Spleen (tissue), 11 donors: Measurements from ENCODE around the gene HOXA5. TPM values are rescaled to one million over a fixed set of nuclear protein-coding genes. Genes with fewer than 3 reads are reported as not detected.
A peak's percentile ranks its signal among the peaks of the same experiment; 100 is the strongest.

Experiments used
- DNase-seq: peaks from one replicate; pipeline ENCODE4 v3.0.0-alpha.2; 2020
- H3K27ac ChIP-seq, 8 donors: fragments of 200-600 bp; sonication (generic) in 7 of 8; 1 replicate in 4 of 8; 2 replicates in 4 of 8; pipeline versions ENCODE4 v1.5.0 to v1.8.0; 2016 to 2021; ENCODE audit warnings: inconsistent platforms in 4 of 8, mild to moderate bottlenecking in 4 of 8, moderate library complexity in 1 of 8
- H3K27me3 ChIP-seq, 7 donors: fragments of 200-600 bp; sonication (generic) in 6 of 7; replicated peaks in 1 of 7; 1 replicate in 4 of 7; 2 replicates in 3 of 7; pipeline versions ENCODE4 v1.5.0 to v1.8.0; 2016 to 2021; ENCODE audit warnings: inconsistent platforms in 3 of 7, mild to moderate bottlenecking in 1 of 7
- H3K36me3 ChIP-seq, 6 donors: fragments of 200-600 bp; sonication (generic) in 5 of 6; 1 replicate in 4 of 6; 2 replicates in 2 of 6; pipeline versions ENCODE4 v1.5.0 to v1.8.0; 2016 to 2021; ENCODE audit warnings: inconsistent platforms in 2 of 6
- H3K4me1 ChIP-seq, 6 donors: fragments of 200-600 bp; sonication (generic) in 5 of 6; 1 replicate in 3 of 6; 2 replicates in 3 of 6; pipeline versions ENCODE4 v1.5.0 to v1.8.0; 2016 to 2021; ENCODE audit warnings: inconsistent platforms in 3 of 6
- H3K4me3 ChIP-seq, 8 donors: fragments of 200-600 bp; sonication (generic) in 7 of 8; 1 replicate in 4 of 8; 2 replicates in 4 of 8; pipeline versions ENCODE4 v1.5.0 to v1.8.0; 2016 to 2021; ENCODE audit warnings: inconsistent platforms in 4 of 8, mild to moderate bottlenecking in 4 of 8, moderate library complexity in 2 of 8
- H3K9me3 ChIP-seq, 8 donors: fragments of 200-600 bp; sonication (generic) in 7 of 8; 1 replicate in 4 of 8; 2 replicates in 4 of 8; pipeline versions ENCODE4 v1.5.0 to v1.8.0; 2016 to 2021; ENCODE audit warnings: inconsistent platforms in 4 of 8
- CTCF ChIP-seq, 11 experiments: fragments of 200-600 bp in 7 of 11; fragments of 450-650 bp in 4 of 11; sonication (generic) in 4 of 11; IDR thresholded peaks in 8 of 11; conservative IDR thresholded peaks in 3 of 11; 1 replicate in 7 of 11; 2 replicates in 4 of 11; pipeline versions ENCODE4 v1.4.0 to v1.8.0; 2016 to 2021; ENCODE audit warnings: antibody characterized with exemption in 11 of 11, inconsistent platforms in 4 of 11, mild to moderate bottlenecking in 1 of 11
- POLR2A ChIP-seq, 3 donors: fragments of 450-650 bp; IDR thresholded peaks; one replicate each; pipeline ENCODE4 v1.5.1; 2017; ENCODE audit warnings: antibody characterized with exemption in 3 of 3, mild to moderate bottlenecking in 1 of 3
- POLR2AphosphoS5 ChIP-seq, 3 donors: sonication (generic); formaldehyde crosslinking; IDR thresholded peaks; one replicate each; pipeline ENCODE4 v1.5.1; 2017; ENCODE audit warnings: antibody characterized with exemption in 3 of 3
- WGBS, 5 donors: extraction: QIAGEN DNeasy Blood & Tissue Kit in 3 of 5; methylation state at CpG; one replicate each; pipeline versions ENCODE4 v1.1.5 to v1.1.7; 2013 to 2018; 5-methylcytosine and 5-hydroxymethylcytosine counted together
- intact Hi-C: fragments of 100-400 bp; cut with DNase I; formaldehyde crosslinking; loops from one replicate; pipeline ENCODE4 v1.15.0; 2023; ENCODE audit warnings: low total_unique reads
- polyA plus RNA-seq, 3 donors: library from polyadenylated mRNA; stranded (reverse); fragments of 200-250 nt; gene quantifications; one replicate each; pipeline ENCODE4 v1.2.1, GENCODE V29; 2013
- total RNA-seq, 7 donors: library from RNA; depleted of rRNA in 3 of 7; stranded (reverse); fragments of >200 nt in 3 of 7; fragmentation: NEBNext Ultra II Directional in 4 of 7; extraction: Animal tissue kit (Norgen Biotek cat#: 25700) in 4 of 7; gene quantifications; one replicate each; pipeline versions ENCODE4 v1.1.0 to v1.2.1, GENCODE V29; 2016 to 2021
- donor health status: healthy with polysubstance abuse.
- donor health status: DM: no; HTN: no; CAD: no; lungs with moderate emphysema.
- donor health status: DM: no; HTN: no; CAD: no.
- donor health status: Bipolar disorder and iron deficiency.
- donor health status: healthy.
- donor health status: DM: no; HTN: no; CAD: no.
- donor health status: DM: yes; HTN: yes; CAD: no.

The HOXA5 gene
- total and polyA plus RNA-seq, 10 donors = 1.6 to 9.3 (median 3.3) TPM

- peak; percentile 25 for DNase-seq
- Histone ChIP-seq H3K27me3 (peaks cover 0 to 87% (median 40%) of the 10 kb centered on the region in 7 donors), H3K4me1 (peaks cover 8 to 43% (median 20%) of the 10 kb centered on the region in 6 donors), H3K9me3 (no peaks in the 10 kb centered on the region), H3K4me3 (peak overlapping the region in 7 of 8 donors; percentile 44 to 77 (median 49)), H3K27ac (peak overlapping the region in 3 of 8 donors; percentile 82 to 95 (median 86)), H3K36me3 (no peaks in the 10 kb centered on the region)
- intact Hi-C loops = no loop called here
- WGBS, 5 donors = 67 to 84% (median 73%) methylated on average over 39 to 40 of the region's 40 CpGs
- TF ChIP-seq CTCF (IDR thresholded peaks at IDR 0.05 in 8 of 11, conservative IDR thresholded peaks at IDR 0.05 in 3 of 11) = peak in 5 of 11 experiments; percentile 5 to 61 (median 30)
- no peak for TF ChIP-seq POLR2AphosphoS5 (IDR thresholded peaks at IDR 0.05)
Measured at GRCh38 chr7:27143950-27144780, 684 bp upstream of the HOXA5 start.

GRCh38 chr7:27142580-27143022 lies 880 bp downstream of the HOXA5 start:
- 33 to 74% (median 59%) methylated on average over 29 of the region's 29 CpGs for WGBS, 5 donors
- Histone ChIP-seq H3K27ac (peak overlapping the region; percentile 66 to 95 (median 82)), H3K9me3 (no peaks in the 10 kb centered on the region), H3K27me3 (peaks cover 0 to 74% (median 24%) of the 10 kb centered on the region in 7 donors), H3K36me3 (no peaks in the 10 kb centered on the region), H3K4me3 (peak overlapping the region; percentile 44 to 77 (median 49)), H3K4me1 (peaks cover 2 to 27% (median 7%) of the 10 kb centered on the region in 6 donors)
- intact Hi-C loops = no loop called here
- no peak for DNase-seq
- TF ChIP-seq CTCF (IDR thresholded peaks at IDR 0.05 in 8 of 11, conservative IDR thresholded peaks at IDR 0.05 in 3 of 11) = no peak
- TF ChIP-seq POLR2A (IDR thresholded peaks at IDR 0.05) = no peak
- no peak for TF ChIP-seq POLR2AphosphoS5 (IDR thresholded peaks at IDR 0.05)

GRCh38 chr7:27141923-27142579 lies 1.4 kb downstream of the HOXA5 start:
- peak overlapping the region; percentile 44 to 77 (median 49) for H3K4me3 ChIP-seq
- no peaks in the 10 kb centered on the region for H3K36me3 ChIP-seq
- H3K4me1 ChIP-seq = peaks cover 0 to 25% (median 2%) of the 10 kb centered on the region in 6 donors
- peak; percentile 68 for DNase-seq
- no peak for TF ChIP-seq POLR2A (IDR thresholded peaks at IDR 0.05)
- peak in 1 of 3 donors; percentile 56 for TF ChIP-seq POLR2AphosphoS5 (IDR thresholded peaks at IDR 0.05)
- TF ChIP-seq CTCF (IDR thresholded peaks at IDR 0.05 in 8 of 11, conservative IDR thresholded peaks at IDR 0.05 in 3 of 11) = peak in 4 of 11 experiments; percentile 9 to 33 (median 24)
- peak overlapping the region; percentile 66 to 95 (median 82) for H3K27ac ChIP-seq
- H3K9me3 ChIP-seq = no peaks in the 10 kb centered on the region
- WGBS, 5 donors = 47 to 78% (median 73%) methylated on average over 30 of the region's 30 CpGs
- H3K27me3 ChIP-seq = peaks cover 0 to 73% (median 19%) of the 10 kb centered on the region in 7 donors
- intact Hi-C loops = loop anchor here (2.0 kb wide), 1 partner anchor 453 kb away; no protein-coding TSS in a partner anchor
